Measurements from ENCODE around the gene BCL3. TPM values are rescaled to one million over a fixed set of nuclear protein-coding genes. Genes with fewer than 3 reads are reported as not detected.

Gene BCL3
- total RNA-seq, 1 experiment from 2014 or later: 37.9 TPM

DNA sequence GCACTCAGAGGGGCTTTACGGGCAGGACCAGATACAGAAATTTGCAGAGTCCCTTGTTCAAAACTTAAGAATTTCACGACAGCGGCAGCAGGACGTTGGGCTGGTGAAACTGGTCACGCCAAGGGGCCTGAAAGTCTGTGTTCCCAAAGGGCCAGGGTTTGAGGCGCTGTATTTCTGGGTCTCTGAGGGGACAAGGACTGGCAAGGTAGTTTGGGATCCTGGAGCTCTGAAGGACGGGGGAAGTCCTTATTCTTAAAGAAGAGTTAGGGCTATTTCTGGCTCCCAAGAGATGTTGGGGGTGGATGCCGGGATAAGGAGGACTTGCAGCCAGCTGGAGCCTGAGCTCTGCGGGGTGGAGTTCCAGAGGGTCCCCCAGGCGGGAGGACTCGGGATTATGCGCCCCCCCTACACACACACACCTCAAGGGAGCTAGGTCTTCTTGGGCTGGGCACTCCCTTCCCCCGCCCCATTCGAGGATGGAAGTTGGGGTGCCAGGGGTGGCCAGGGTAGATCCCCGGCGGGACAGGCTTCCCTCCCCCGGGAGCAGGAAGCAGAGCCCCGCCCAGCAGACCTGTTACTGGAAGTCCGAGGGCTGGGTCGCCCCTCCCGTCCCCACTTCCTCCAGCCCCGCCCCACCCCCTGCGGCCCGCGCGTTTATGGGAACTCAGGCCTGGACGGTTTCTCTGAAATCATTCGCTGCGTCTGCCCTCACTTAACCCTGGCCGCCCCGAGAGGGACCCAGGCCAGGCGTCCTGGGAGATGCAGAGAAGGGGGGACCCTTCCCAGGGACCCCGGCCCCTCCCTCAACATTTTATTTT is 5.6 kb downstream of the BCL3 start:
- Histone ChIP-seq H3K27ac (ENCODE audit: low read depth, low read length) (peak overlapping the region; percentile 95), H3K4me1 (ENCODE audit: control insufficient read depth in 1 of 2, insufficient read depth in 2 of 2, low read length in 2 of 2) (peaks cover 34 to 65% of the 10 kb centered on the region in 2 experiments)
- CTCF ChIA-PET: interaction anchor here (1.3 to 3.2 kb wide), 3 partner anchors 17 to 30 kb away, joined by 4 to 20 read pairs (median 6); no protein-coding TSS in a partner anchor

DNA sequence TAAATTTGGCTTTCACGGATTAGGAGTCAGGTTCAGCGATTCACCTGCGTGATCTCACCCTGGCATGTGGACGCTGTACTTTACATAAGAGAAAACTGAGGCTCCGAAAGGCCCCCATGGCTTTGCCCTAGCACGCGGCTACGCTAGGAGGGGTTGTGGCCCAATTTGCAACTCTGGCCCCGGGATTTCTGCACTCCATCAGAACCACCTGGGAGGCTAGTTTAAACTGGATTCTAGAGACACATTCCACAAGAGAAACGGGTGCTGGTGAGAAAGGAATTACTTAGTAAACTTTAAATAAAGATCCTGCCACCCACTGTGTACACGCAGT is 6.2 kb downstream of the BCL3 start:
- ChIA-PET POLR2A (interaction anchor here (2.8 kb wide), 1 partner anchor 12 kb away, joined by 36 read pairs; no protein-coding TSS in a partner anchor), CTCF (interaction anchor here (3.2 kb wide), 1 partner anchor 16 kb away, joined by 20 read pairs; no protein-coding TSS in a partner anchor), RAD21 (ENCODE audit: low non-redundant PET in 1 of 2, low total read pairs in 2 of 2, uncharacterized antibody in 2 of 2, unreplicated experiment in 2 of 2) (no interaction called here)
- H3K4me2 ChIP-seq (ENCODE audit: low read length): peak overlapping the region; percentile 98
- H3K9ac ChIP-seq (ENCODE audit: low read length): peak overlapping the region; percentile 82
- intact Hi-C loops (cut with micrococcal nuclease): no loop called here
- H3K4me3 ChIP-seq (replicated peaks in 1 of 2; ENCODE audit: low read depth in 1 of 2, low read length in 2 of 2): peak overlapping the region; percentile 50 to 70
- no peaks in the 10 kb centered on the region for H3K9me3 ChIP-seq (ENCODE audit: control insufficient read depth in 1 of 2, insufficient read depth in 1 of 2, low read depth in 1 of 2, low read length in 2 of 2)
- H3K36me3 ChIP-seq (ENCODE audit: control insufficient read depth in 1 of 2, insufficient read depth in 2 of 2, low read length in 2 of 2): peaks cover 6 to 12% of the 10 kb centered on the region in 2 experiments; a peak in 3 of 4 replicates
- H4K20me1 ChIP-seq (ENCODE audit: insufficient read depth): no peaks in the 10 kb centered on the region
- H3K4me1 ChIP-seq (ENCODE audit: control insufficient read depth in 1 of 2, insufficient read depth in 2 of 2, low read length in 2 of 2): peaks cover 29 to 59% of the 10 kb centered on the region in 2 experiments
- BruUV-seq (replicated peaks): TSS peak; percentile 32
- ATAC-seq (peak; percentile 3; the same call in 1 of the 2 replicates), DNase-seq (ENCODE audit: low read depth, low spot score) (no peak)
- TF ChIP-seq ZFX (IDR thresholded peaks at IDR 0.05) (peak; percentile 21; the same call in 1 of the 2 replicates), SIN3A (IDR thresholded peaks at IDR 0.05; ENCODE audit: low read depth) (no peak)
- H3K27me3 ChIP-seq (ENCODE audit: insufficient read depth, low read length): no peaks in the 10 kb centered on the region
- no peak overlapping the region for H2AFZ ChIP-seq (ENCODE audit: low read depth, low read length, poor library complexity, severe bottlenecking)
- H3K9me2 ChIP-seq (ENCODE audit: insufficient read depth): no peaks in the 10 kb centered on the region
- peaks cover 20% of the 10 kb centered on the region; the same call in 1 of the 2 replicates for H3K79me2 ChIP-seq (ENCODE audit: insufficient read depth, low read length)
- H3K27ac ChIP-seq (ENCODE audit: low read depth, low read length): peak overlapping the region; percentile 95

More for the DNA sequence above, 5.6 kb downstream of the BCL3 start:
- no peak for TF ChIP-seq YY1 (IDR thresholded peaks at IDR 0.05; ENCODE audit: extremely low read depth, insufficient replicate concordance, low read depth, low read length)
- peak; percentile 71 for TF ChIP-seq POLR2AphosphoS5 (IDR thresholded peaks at IDR 0.05; ENCODE audit: low read depth, low read length)
- TF ChIP-seq, protein P1, sequence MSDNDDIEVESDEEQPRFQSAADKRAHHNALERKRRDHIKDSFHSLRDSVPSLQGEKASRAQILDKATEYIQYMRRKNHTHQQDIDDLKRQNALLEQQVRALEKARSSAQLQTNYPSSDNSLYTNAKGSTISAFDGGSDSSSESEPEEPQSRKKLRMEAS (IDR thresholded peaks at IDR 0.05): no peak
- TF ChIP-seq TCF7L2 (IDR thresholded peaks at IDR 0.05; ENCODE audit: borderline replicate concordance, extremely low read depth, insufficient read depth, insufficient read length): peak; percentile 9
- no peak for TF ChIP-seq JUND (IDR thresholded peaks at IDR 0.05)
- no peak; the same call in 1 of the 2 replicates for TF ChIP-seq EGR1 (IDR thresholded peaks at IDR 0.05; ENCODE audit: low read depth)
- TF ChIP-seq SRF (IDR thresholded peaks at IDR 0.05; ENCODE audit: low read depth): no peak
- TF ChIP-seq ZNF274 (IDR thresholded peaks at IDR 0.05; ENCODE audit: low read depth, low read length): no peak
- peak; percentile 63; the same call in 1 of the 2 replicates for TF ChIP-seq ZFX (IDR thresholded peaks at IDR 0.05)
- TF ChIP-seq ELF1 (IDR thresholded peaks at IDR 0.05; ENCODE audit: borderline replicate concordance, low read depth): no peak
- TF ChIP-seq CBX3 (IDR thresholded peaks at IDR 0.05; ENCODE audit: low read depth): no peak
- TF ChIP-seq POLR2A (IDR thresholded peaks at IDR 0.05; ENCODE audit: borderline replicate concordance, extremely low read depth, insufficient read depth, insufficient read length): peak; percentile 40
- TF ChIP-seq SP1 (IDR thresholded peaks at IDR 0.05; ENCODE audit: low read depth): peak; percentile 62; the same call in 1 of the 2 replicates
- peak; percentile 78 for ATAC-seq
- H3K27me3 ChIP-seq (ENCODE audit: insufficient read depth, low read length): no peaks in the 10 kb centered on the region
- DNase-seq (ENCODE audit: low read depth, low spot score): no peak
- no peaks in the 10 kb centered on the region for H4K20me1 ChIP-seq (ENCODE audit: insufficient read depth)
- peak overlapping the region; percentile 50 to 70 for H3K4me3 ChIP-seq (replicated peaks in 1 of 2; ENCODE audit: low read depth in 1 of 2, low read length in 2 of 2)
- intact Hi-C loops (cut with micrococcal nuclease): no loop called here
- POLR2A ChIA-PET: interaction anchor here (1.3 to 2.8 kb wide), 4 partner anchors 11 to 30 kb away, joined by 3 to 36 read pairs (median 5); no protein-coding TSS in a partner anchor
- BruUV-seq (replicated peaks): TSS peak; percentile 87
- peak overlapping the region; percentile 98 for H3K4me2 ChIP-seq (ENCODE audit: low read length)
- no peaks in the 10 kb centered on the region for H3K9me3 ChIP-seq (ENCODE audit: control insufficient read depth in 1 of 2, insufficient read depth in 1 of 2, low read depth in 1 of 2, low read length in 2 of 2)
- no peak overlapping the region for H2AFZ ChIP-seq (ENCODE audit: low read depth, low read length, poor library complexity, severe bottlenecking)
- peak overlapping the region; percentile 82 for H3K9ac ChIP-seq (ENCODE audit: low read length)
- H3K9me2 ChIP-seq (ENCODE audit: insufficient read depth): no peaks in the 10 kb centered on the region
- RAD21 ChIA-PET (ENCODE audit: low non-redundant PET in 1 of 2, low total read pairs in 2 of 2, uncharacterized antibody in 2 of 2, unreplicated experiment in 2 of 2): interaction anchor here (1.0 to 2.3 kb wide), 3 partner anchors 12 to 30 kb away, joined by 3 to 12 read pairs (median 10); no protein-coding TSS in a partner anchor
- H3K79me2 ChIP-seq (ENCODE audit: insufficient read depth, low read length): peaks cover 26% of the 10 kb centered on the region
- H3K36me3 ChIP-seq (ENCODE audit: control insufficient read depth in 1 of 2, insufficient read depth in 2 of 2, low read length in 2 of 2): peaks cover 4 to 12% of the 10 kb centered on the region in 2 experiments; a peak in 3 of 4 replicates
